NCI-H82 treated with DMSO at 0.1 percent for 48 hours (cell line): ENCODE results near the gene CLEC7A.

Experiments
- DNase-seq: peaks from one replicate; lab custom pipeline; 2025; ENCODE audit not compliant: unreplicated experiment; lab: John Stamatoyannopoulos, UW

Gene CLEC7A

DNA sequence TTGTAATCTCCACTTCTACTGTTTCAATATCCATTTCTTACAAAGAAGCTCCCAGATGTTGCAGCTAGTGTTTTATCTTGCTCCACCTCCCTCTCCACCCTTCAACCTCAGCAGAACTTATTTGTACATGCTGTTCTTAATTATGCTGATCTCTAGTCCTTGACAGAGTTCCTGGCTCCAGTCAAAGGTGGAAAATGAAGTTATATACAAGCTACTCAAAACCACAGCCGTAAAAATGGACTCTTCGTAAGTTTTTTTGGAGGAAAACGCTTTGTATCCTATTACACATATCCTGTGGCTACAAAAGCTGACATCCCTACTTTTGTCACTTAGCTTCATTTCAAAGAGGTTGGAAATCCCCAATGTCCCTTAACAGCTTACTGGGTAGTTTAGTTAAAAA, 32.5 kb downstream of the CLEC7A start:
- DNase-seq, result no peak

DNA sequence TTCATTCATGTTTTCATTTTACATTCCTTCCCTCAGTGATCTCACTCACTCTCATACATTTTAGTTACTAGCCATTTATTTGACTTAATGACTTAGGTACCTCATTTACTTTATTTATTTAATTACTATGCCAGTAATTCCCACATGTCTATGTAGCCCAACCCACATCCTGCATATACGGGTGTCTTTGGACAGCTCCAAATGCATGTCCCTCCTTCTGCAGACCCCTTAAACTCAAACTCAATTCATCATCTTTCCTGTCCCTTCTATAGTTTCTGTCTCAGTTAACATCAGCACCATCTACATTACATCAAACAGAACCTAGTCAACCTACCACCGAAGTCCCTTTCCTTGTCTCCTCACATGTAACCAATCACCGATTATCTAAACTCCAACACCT, 34.0 kb downstream of the CLEC7A start:
- no peak for DNase-seq

DNA sequence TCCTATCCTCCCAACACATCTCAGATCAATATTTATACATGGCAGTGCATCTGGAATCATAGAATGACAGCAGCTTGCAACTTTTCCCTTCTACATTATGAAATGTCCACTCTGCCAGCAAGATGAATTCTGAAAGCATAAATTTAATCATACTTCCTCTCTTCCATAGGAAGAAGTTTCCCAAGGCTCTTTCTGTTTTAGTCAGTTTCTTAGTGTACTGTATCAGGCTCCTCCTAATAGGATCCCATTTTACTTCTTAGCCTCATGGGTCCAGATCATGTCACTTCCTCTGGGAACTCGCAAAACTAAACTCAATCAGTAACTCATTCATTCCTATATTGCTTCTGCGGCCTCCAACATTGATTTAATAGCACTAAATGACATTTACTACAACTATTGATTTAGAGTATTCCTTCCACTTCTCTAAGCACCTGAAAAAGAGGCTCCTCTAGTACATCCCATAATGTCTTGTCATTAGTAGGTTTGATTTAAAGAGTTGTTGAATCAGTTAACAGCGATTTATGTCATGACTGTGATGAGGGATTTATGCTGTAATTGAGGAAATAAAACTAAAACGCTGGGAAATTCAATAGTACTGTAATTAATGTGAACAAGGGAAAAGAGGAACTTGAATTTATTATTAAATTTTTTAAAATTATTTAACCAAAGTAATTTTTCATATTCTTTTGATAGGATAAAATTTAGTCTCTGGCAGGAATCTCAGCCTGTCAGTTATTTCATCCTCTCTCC, 35.2 kb downstream of the CLEC7A start:
- DNase-seq, result no peak

DNA sequence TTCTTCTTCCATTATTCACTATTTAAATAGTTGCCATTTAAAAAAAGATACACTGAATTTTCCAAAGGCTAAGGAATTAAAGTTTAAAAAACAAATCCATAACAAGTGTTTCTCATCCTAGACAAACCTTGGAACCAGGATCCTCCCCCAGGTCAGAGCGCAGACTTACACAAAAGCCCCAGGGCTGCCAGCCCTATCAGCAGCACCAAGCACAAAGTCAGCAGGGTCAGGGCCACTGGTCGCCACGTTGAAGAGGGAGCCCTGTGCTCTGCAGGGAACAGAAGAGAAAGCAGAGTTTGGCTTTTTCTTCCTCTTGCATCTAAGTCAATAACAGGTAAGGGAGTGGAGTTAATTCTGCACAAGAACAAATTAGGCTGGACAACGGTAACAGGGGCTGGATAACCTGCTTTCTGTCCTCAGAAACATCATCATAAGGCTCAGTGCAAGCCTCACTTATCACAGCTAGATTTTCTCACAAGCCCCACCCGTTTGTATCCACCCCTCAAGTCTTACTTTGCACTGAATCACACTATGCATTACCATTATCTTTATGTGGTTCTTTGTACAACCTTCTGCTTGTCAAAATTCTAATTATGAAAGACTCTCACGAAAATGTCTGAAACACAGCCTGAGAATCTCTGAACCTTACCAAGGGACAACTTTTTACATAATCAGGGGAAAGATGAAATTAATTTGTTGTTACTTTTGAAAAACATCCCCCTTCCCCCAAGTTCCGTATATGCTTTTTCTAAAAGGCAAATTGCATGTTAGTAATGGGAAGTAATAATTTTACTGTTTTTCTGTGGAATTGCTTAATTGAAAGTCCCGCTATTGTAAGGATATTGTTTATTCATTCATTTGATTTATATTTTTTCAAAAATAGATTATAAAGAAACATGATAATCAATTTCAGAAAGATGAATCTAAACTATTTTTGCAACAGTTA, 40.8 kb downstream of the CLEC7A start:
- no peak for DNase-seq

DNA sequence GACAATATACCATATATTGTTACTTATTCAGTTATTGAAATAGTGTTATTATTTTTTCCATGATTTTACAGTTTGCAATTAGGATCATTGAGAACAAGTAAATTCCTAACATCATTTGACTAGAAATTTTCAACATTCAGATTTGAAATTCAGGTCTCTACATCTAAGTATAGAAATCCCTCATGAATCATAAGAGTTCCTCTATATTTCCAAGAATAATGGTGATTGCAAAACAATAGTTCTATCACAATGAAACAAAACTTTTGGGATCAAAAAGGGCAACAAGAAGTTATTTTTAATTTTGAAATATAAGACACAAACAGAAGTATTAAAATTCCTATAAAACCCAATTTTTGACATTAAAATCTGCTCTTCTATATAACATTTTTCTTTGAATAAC, 42.0 kb downstream of the CLEC7A start:
- DNase-seq, result no peak

DNA sequence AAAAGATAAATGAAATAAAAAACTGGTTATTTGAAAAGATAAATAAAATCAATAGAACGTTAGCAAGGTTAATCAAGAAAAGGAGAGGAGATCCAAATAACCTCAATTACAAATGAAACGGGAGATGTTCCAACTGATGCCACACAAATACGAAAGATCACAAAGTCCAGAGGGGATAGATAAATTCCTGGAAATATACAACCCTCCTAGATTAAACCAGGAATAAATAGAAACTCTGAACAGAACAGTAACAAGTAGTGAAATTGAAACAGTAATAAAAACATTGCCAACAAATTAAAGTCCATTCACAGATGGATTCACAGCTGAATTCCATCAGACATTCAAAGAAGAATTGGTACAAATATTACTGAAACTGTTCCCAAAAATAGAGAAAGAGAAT, 43.6 kb downstream of the CLEC7A start:
- no peak for DNase-seq

DNA sequence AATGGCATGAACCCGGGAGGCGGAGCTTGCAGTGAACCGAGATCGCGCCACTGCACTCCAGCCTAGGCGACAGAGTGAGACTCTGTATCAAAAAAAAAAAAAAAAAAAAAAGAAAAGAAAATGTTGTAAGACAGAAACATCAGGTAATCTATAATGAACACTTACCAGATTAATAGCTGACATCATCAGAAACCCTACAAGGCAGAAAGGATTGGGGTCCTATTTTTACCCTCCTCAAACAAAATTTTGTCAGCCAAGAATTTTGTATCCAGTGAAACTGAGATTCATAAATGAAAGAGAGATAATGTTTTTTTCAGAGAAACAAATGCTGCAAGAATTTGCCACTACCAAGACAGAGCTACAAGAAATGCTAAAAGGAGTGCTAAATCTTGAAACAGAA, 45.3 kb downstream of the CLEC7A start:
- no peak for DNase-seq

DNA sequence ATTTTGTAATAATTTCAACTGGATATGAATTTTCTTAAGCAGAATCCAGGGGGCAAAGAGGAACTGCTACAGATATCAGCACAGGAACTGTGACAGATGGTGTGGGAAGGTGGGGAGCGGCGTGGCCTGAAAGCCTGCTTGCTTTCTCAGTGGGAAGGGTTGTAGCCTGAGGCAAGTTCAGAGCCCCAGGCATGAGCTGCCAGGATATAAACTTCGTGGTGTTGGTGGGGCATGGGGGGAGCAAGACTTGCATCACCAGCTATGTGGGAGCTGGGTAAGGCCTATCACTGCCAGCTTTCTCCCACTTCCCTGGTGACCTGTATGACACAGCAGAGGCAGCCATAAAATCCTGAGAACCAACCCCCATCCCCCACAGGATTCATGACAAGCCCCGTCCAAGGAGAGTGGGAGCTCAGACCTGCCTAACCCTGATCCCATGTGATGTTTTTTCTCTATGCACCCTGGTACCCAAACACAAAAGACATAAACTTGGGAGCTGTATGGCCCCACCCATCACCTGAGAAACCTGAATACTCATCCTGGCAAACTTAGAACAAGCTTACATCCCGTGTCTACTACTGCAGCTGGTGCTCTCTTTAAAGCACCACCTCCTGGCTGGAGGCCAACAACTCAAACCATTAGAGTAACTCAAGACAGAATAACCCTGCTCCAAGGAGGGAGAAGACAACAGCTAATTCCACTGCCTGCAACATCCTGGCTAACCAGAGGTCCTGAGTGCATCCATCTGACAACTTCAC, 47.7 kb downstream of the CLEC7A start:
- DNase-seq, result no peak

DNA sequence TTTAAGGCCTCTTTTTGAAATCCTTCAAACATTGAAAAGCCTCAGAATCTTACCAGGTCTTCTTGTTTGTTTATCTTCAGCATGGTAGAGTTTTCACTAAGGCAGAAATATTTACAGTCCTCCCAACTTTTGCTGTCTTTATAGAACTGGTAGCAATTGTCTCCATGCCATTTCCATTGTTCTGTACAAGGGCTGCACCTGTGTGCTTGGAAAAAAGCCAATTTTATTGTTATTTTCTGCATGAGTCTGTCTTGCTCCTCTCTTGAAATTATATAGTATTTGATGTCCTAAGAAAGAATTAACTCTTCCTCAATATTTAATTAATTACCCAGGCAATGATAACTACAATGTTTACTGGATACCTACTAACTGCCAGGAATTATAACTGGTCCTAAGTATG, 54.5 kb downstream of the CLEC7A start:
- no peak for DNase-seq

DNA sequence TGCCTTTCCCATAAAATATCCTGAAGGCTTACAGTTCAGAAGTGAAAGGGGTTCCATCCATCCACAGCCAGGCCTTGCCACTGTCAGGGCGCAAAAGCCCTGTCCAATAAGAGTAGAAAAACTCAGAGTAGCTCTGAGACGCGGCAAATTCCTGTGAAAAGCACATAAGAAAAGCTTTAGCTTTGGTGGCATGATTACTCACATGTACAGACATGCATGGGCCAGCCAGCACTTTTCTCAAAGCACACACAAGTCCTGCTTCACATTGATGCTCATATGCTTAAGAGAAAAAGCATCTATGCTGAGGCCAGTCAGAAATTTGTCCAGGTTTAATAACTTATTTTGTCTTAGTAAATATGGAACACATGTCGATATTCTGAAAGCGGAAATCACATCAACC, 56.7 kb downstream of the CLEC7A start:
- no peak for DNase-seq

DNA sequence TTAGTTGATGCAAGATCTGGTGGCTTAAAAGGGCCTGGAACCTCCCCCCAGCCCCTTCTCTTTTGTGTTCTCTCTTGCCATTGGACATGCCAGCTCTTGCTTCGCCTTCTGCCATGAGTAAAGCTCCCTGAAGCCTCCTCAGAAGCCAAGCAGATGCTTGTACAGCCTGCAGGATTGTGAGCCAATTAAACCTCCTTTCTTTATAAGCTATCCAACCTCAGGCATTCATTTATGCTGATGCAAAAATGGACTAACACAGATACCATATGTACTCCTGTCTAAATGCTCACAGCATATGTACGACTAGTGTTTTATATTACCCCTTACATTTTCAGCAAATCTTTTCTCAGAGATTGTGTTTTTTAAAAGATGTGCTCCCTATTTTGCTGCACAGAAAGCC, 57.9 kb downstream of the CLEC7A start:
- DNase-seq, result no peak

DNA sequence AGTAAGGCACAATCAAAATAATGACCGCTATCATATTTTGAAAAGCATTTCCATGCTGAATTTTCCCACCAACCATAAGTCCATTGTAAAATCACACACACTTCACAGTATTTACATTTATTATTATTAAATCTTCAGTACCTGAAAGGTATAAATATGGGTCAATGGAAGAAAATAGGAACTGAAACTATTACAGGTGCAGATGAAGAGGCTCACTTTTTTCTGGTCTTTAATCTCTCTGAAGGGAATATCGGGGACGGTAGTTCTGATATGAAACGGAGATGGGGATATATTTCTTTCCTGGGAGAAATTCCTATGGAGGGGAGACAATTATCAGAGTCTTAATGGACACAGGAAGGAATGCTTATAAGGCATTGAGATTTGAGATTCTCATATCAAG, 59.6 kb downstream of the CLEC7A start:
- DNase-seq, result no peak

DNA sequence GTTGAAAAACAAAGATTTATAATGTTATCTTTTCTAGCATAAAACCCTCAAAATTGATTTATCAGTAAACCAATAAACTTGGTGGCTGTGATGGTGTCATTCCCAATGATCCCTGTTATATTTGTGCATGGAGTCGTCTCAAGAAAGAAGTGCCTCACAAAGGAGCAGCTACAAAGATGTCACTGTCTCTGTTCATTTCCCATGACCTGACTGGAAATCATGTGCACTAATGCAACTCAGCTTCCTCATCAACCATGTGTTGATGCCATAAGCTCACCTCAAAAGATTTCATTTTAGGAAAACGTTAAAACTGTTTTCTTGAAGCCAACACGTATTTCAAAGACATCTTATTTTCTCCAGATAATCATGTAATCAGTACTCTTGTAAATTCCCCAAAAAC, 60.0 kb downstream of the CLEC7A start:
- DNase-seq, result no peak

DNA sequence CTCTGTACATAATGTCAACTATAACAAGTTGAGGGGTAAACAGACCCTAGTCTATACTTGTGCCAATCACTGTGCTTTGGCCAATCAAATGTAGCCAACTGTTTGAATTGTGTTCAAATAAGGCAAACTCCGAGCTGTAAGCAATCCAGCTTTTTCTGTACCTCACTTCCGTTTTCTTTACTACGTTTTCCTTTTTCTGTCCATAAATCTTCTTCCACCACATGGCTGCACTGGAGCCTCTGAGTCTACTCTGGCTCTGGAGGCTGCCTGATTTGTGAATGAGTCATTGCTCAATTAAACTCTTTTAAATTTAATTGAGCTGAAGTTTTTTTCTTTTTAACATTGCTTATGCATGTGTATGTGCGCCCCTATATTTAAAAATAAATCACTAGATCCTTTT, 60.9 kb downstream of the CLEC7A start:
- DNase-seq, result no peak

DNA sequence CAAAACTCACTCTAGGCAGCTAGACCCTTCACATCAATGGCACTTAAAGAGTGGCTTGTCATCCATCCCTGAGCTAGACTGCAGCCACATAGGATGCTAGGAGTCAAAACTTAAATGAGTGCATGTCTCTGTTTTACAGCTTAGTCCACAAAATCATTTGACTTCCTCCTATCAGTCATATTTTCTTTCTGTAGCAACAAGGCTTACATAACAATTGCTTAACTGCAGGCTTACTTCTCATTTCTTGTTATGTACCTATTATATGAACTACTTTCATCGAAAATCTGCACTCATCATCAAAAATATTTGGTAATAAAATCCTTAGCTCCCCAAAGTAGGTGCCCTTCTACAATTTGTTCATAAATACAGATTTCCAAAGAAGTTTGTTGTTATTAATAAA, 61.4 kb downstream of the CLEC7A start:
- DNase-seq, result no peak

DNA sequence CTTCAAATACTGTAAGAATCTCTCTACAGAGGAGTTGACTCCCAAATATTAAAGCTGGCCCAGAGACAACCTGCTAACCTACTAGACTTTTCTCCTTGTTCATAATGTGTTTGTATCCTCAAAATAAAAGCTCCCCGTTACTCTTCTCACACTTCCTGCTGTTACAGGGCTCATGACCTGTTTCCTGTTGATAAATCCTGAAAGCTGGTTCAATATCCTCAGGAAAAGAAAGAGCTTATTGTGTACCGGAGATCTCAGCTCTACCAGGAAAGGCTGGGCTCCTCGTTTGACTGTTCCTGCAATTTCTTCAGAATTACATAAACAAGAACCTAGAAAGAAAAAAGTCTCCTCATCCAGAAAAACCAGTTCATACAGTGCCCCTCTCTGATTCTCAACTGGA, 62.1 kb downstream of the CLEC7A start:
- DNase-seq, result no peak

DNA sequence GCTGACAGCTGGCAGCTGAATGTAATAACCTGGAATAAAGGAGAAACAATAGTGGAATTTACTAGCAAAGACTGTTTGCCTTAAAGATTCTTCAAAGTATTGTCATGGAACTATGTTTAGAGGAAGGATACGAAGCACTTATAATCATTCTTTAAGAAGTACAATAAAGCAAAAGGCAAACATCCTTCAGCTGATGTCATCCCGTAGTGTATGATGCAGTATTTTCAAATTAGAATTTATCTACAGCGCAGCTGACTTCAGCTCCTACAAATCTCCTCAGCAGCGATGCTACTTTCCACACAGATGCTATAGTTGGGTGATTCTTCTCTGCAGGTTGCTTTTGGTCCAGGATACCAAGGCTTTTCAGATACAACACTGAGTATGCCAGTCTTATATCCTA, 62.7 kb downstream of the CLEC7A start:
- DNase-seq, result no peak
